Stimulated activated naive CD4-positive, alpha-beta T cell treated with Interleukin-2 at 50 U/mL for 16 hours (primary cell): Measurements from ENCODE around the gene GNG2.
A peak's percentile ranks its signal among the peaks of the same experiment; 100 is the strongest.

Experiments used
- DNase-seq: peaks from one replicate; lab custom pipeline; 2025; lab: John Stamatoyannopoulos, UW

The GNG2 gene

DNA sequence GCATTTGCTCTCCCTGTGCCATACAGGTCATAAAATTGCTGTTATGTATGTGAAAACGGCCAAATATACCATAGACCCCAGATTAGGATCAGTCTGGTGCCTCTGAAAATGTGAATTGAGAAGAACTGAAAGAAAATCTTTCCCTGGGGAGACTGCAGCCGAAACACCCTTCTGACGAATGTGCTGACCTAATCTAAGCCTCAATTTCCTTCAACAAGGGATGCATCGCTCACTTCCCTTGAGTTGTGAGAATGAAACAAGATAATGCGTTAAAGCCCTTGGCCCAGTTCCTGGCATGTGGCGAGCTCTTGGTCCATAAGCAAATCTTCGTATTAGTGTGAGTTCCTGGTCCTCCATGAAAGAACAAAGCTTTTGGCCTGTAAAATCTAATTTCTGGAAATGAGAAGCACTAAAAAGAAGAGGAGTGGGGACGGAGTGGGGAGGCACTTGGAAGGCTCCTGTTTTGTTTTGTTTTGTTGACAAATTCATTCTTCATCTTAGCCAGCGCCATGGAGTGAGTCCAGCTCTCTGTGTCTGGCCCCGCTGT lies 79.4 kb downstream of the GNG2 start:
- no peak for DNase-seq

DNA sequence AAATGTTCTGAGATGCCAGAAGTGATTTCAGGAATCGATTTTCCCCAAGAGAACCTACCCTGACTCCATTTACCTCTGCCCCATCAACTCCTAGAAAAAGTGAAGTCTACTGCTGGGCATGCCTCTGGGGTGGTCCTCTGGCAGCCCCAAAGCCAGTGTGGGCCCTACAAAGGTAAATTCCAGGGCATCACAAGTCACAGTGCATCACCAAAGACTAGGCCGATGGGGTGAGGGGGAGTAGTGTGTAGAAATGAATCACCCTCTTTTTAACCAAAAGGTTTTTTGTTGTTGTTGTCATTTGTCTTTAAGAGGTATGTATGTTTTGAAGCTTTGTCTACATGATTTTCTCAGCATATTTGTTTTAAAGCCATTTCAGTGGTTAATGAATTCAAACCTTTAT lies 82.6 kb downstream of the GNG2 start:
- no peak for DNase-seq

DNA sequence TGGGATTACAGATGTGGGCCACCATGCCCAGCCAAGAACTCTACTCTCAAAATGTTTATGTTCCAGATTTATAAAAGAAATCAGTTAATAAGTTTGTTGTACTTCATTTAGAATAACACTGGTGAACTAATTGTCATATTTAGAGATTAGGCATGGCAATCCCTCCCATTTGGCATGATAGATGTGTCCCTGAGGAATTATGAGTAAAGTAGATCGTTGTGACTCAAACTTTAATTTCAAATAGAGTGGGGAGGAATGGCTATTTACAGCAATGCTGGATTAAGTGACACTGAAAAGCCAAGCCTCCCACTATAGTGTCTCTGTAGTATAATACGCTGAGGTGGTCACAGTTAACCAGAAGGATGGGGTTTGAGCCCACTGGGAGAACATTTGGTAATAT lies 89.6 kb downstream of the GNG2 start:
- no peak for DNase-seq

DNA sequence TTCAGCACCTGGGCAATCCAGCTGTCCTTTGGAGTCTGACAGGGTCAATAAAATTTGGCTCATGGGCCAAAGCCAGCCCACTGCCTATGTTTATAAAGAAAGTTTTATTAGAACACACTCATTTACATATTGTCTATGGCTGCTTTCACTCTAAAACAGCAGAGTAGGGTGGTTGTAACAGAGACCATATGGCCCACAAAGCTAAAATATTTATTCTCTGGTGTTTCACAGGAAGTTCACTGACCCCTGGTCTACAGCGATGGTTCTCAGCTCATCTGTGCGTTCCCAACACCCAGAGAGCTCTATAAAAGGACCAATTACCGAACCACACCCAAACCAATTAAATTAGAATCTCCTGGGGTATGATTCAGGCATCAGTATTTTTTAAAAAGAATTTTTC lies 91.2 kb downstream of the GNG2 start:
- no peak for DNase-seq

DNA sequence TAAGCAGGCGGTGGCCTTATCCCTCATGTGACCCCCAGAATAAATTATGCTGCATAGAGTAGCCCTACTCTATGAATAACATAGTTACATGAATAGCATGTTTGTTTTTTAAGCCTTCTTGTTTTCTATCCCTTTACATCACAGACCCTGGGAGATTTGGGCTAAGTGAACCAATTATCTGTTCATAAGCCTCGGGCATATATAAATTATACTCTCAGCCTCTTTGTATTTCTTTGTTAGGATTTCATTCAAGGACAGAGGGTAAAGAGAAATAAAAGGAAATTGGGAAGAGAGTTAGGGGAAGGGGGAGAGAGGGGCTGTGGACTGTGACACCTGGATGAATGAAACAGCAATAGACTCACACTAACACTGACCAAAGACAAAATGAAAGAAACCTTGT lies 93.6 kb downstream of the GNG2 start:
- no peak for DNase-seq

DNA sequence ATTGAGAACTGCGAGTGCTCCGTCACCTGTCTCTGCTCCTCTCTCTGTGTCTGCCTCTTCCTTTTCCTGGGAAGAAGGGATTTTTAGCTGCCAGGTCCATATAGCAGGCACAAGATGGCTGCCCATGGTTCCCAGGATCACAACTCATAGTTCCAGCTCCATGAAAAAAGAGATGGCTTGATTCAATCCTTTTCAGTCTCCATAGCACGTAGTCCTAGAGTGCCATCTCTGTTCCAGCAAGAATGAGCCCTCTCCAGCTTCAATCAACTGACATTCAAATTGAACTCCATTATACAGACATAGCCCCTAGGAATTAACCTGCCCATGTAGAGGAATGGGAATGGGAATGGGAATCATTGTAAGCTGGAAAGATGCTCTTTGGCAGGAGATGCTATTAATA lies 94.2 kb downstream of the GNG2 start:
- DNase-seq, result no peak

DNA sequence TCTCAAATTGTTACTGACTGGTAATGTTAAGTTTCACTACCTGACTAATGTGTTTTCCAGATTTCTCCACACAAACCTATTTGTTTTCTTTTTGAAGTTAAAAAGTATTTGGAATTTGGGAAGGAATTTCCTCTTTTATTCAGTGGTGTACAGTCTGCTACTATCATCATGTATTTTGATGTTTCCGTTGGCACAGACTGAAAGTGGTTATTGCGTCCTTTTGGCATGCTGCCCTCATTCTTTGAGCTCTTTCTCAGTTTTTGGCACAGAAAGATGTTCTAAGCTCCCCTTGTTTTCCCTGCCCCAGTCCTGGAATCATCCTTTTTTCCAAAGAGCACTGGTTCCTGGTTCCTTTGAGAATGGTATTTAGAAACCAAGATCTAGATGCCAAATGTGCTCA lies 97.5 kb downstream of the GNG2 start:
- no peak for DNase-seq

DNA sequence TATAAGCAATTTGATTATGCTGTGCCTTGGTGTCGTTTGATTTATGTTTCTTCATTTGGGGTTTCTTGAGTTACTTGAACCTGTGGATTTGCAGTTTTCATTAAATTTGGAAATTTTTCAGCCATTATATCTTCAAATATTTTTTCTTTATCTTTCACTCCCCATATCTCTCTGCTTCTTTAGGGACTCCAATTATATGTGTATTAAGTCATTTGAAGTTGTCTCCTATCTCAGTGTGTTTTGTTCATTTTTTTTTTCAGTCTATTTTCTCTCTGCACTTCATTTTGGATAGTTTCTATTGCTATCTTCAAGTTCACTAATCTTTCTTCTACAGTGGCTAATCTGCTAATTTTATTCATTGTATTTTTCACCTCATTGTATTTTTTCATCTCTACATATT lies 99.5 kb downstream of the GNG2 start:
- no peak for DNase-seq

DNA sequence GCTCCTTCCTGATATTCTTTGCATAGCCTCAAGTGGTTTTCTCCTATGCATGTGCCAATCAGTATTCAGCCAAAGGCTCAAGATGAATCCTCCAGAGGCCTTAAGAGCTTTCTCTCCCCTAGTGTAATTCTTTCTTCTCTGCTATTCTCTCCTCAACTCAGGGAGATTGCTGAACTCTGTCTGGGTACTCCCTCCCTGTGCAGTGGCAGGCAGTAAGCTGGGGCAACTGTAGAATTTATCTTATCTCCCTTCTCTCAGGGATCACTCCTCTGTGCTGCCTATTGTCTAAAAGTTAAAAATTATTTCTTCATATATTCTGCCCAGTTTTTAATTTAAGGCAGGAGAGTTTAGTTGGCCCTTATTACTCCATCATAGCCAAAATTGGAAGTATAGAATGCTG lies 100.5 kb downstream of the GNG2 start:
- DNase-seq, result no peak

DNA sequence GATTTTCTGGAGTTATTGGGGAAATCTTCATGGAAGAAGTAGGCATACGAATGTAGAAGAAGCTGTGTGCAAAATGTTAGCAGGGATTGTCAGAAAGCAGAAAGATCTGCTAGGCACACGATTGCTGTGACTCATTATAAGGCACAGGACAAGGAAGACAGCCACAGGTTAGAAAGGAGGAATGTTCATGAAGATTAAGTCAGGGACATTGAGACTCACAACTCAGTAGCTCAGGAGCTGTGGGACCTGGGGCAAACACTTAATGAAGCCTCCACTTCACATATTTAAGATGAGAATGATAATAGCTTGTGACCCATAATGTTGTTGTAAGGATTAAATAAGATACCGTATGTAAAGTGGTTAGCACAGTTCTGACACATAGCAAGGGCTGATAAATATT lies 102.3 kb downstream of the GNG2 start:
- DNase-seq, result no peak

DNA sequence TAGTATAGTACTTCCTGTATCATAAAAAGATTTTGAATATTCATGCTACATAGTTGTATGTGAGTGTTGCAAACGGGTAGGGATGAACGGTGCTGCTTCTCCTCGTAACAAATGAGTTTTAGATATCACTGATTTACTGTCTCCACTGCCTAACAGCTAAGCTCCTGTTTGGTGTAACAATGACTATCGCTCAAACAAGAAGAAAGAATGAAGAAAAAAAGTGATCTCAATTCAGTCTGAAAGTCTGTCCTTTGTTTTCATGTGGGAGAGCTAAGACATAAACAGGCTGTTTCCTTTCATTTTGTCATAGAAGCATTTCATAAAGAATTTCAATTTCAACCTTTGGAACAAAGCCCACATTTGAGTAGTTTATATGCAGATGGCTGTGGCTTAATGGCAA lies 102.9 kb downstream of the GNG2 start:
- DNase-seq, result no peak

DNA sequence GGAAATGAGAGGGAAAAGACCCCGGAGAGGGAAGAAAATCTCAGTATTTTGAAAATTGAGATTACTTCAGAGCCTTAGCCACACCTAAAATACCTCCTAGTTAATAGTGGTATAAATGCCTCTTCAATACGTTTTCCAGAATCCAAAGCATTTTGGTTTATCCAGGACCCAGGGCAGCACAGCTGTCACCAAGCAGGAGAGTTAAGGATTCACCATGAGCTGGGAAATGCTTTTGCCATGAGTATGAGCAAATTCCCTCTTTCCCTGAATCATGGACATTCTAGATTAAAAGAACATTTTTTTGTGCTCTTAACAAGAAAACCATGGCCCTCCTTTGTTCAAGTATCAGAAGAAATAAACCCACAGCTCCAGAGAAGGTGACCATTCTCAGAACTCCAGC lies 107.1 kb downstream of the GNG2 start:
- DNase-seq, result no peak

DNA sequence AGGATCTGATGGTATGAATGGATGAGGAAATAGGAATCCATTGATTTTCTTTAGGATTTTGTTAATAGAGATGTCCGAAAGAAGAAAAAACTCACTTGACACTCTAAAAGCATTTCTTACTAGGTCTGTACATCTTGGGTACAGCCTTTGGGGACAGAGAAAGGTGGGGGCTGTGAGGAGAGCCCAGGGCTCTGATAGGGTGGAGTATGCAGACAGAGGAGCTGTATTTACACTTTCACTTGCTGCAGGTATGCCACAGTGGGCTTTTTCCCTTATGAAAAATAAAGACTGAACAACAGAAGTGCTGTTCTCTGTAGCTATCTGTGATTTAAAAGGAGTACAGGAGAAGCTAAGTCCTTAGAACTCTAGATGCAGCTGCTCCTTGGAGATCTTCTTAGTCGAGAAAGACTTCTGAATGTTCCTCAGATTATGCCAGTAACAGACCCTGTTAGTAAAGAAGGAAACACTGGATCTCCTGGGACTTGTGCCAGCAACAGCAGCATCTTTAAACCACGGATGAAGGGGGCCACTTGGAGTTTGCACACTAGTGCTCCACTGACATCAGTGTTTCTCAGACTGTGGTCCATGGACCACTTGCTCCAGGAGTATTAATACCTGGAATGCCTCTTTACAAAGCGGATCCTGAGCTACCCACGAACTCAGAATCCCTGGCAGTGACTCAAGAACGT lies 109.6 kb downstream of the GNG2 start:
- no peak for DNase-seq

DNA sequence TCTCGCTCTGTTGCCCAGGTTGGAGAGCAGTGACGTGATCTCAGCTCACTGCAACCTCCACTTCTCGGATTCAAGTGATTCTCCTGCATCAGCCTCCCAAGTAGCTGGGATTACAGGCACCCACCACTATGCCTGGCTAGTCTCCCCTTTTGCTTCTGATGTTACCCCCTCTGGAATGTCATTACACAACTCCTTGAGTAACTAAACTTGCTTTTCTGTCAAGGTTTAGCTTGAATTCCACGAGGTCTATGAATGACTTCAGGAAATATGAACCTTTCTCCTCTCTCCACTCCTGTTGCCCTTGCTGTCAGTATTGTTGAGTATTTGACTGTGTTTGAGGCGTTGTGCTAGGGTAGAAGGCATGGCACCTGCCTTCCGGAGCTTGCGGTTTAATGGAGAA lies 112.2 kb downstream of the GNG2 start:
- DNase-seq, result no peak

DNA sequence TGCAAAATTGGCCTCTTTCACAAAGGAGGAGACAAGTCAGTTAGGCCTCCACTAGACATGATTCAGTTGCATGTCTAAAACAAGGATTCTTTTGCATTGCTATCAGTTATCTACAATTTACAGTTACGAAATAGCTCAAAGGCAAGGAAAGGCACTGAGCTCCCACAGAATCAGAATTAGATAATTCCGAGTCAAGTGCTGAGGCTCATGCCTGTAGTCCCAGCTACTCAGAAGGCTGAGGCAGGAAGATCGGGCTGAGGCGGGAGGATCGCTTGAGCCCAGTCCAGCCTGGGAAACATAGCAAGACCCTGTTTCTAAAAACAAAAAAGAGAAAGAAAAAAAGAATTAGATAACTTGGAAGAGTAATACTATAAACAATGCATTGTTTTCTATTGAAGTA lies 116.7 kb downstream of the GNG2 start:
- DNase-seq, result no peak

DNA sequence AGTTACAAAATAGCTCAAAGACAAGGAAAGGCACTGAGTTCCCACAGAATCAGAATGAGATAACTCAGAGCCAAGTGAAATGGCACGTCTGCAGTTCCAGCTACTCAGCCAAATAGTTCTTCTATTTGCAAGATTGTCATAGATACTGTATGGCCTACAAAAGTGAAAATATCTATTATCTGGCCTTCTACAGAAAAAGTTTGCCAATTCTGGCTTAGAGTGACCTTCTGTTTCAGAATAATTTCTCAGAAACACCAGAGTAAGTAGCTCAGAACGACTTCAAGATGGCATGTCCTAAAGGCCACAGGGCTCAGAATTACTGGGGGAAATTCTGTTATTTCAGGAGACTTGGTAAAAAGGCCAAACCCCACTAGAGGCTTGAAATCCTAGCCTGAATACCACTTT lies 118.3 kb downstream of the GNG2 start:
- DNase-seq, result no peak

DNA sequence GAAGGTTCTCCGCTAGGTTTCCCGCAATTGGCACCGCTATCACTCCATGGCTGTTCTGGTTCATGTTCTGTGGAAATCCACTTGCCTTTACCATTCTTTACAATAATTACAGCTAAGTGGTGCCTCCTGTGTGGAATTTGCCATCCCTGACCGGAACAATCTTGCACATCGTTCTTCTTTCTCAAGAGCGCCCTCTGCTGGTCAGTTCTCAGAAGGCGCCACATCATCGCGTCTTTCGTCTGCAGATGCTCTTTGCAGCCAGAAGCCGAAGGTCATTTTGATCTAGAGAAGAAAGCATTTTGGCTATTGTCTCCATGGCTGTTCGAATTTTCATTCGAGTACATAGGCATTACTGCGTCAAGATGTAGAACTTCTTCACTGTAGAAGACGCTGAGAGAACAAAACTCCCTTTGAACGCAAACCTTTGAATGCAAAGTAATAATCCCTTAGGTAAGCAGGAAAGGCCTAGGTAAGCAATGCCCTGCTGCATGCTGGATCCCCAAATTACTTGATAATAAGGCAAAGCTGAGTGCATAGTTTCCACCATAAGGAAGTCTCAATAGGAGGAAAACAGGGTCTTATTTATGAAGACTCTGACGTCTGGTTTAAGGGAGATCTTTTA lies 118.8 kb downstream of the GNG2 start:
- peak; percentile 74 for DNase-seq

DNA sequence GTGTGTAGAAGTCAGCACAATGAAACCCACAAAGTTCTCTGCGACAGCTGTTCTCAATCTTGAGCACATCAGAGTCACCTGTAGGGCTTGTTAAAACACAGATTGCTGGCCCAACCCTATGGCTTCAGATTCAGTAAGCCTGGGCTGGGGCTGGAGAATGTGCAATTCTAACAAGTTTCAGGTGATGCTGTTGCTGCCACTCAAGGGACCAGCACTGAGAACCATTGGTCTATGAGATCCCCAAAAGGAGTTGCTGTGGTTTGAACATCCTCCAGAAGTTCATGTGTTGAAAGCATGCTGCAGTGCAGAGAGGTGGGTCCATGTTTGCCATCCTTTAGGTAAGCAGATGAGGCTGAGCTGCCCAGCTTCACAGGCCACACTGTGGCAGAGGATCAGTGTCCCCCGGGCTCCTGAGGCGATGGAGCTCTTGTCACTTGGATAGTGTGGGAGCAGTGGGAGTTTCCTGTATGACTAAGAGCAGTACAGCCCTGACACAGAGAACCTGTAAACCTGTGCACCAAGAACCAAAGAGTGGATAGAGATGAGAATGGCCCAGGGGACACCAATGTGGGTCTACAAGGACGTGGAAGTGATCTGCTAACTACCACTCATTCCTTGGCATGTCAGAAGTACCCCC lies 120.9 kb downstream of the GNG2 start:
- no peak for DNase-seq

DNA sequence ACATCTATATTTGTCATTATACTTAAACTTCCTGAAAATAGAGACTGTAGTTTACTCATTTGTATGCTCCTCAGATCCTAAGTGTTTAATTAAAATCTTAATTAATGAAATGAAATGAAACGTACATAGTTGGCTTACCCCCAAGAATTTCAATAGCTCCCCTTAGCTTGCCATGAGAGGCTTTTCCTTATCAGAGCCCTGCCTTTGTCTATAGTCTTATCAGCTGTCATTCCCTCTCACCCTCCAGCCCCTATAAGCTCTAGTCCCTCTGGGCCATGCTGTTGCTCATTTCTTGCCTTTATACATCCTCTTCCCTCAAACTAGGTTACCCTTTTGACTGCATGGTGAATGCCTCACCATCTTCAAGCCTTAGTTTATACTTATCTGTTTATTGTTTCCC lies 127.8 kb downstream of the GNG2 start:
- no peak for DNase-seq

DNA sequence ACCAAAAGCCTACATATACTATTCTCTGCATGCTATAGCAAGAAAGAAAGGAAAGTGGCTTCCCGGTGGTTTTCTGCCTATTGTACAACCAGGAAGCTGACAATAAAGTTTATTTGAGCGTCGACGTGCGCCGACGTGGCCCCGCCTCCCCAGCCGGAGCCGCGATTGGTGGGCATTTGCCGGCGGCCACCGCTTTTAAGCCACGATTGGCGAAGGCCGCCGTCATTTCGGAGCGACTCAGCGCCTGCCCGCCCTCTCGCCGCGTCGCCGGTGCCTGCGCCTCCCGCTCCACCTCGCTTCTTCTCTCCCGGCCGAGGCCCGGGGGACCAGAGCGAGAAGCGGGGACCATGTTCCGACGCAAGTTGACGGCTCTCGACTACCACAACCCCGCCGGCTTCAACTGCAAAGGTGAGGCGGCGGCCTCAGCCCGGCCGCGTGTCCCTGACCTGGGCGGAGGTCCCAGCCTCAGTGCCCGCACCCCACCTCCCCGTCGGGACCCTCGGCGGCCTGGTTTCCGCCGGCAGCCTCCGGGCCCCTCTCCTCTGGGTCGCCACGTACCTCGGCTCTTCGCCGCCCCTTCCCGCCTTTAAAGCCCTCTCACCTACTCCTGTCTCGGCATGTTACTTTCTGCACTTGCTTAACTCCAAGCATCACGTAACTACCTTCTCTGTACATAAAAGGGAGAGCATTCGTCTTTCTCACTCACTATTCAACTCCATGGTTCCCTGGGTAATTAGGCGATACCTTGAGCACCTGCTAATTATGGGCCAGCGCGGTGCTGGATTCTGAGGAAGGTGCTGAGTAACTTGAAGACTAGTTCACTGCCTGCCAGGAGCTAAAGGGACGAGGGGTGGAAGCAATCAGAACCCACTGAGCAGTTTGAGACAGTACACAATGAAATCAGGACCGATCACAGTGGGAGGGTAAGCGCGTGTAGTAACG lies 129.2 kb downstream of the GNG2 start, which contains the start of gene RTRAF:
Gene RTRAF (plus strand): TSS at position 254 of the 942 bp plus-strand sequence. CDS start 94 bp downstream, at position 348.
- peak; percentile 91 for DNase-seq

DNA sequence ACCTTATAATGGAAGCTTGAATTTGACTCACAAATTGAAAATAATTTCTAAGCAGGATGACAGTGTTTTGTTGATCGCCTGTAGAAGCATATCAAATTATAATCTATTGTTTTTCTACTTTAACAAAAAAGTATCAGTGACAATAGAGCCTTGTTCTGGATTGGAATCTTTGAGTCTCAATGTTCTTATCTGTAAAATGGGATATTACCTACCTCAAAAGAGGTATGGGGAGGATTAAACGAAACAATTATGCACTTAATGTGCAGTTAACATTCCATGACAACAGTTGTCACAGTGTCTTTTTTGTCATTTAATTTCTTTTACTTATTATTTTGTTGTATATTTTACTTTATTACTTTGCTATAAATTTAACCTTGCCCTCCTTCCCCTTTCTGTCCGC lies 130.1 kb downstream of the GNG2 start:
- DNase-seq, result no peak

DNA sequence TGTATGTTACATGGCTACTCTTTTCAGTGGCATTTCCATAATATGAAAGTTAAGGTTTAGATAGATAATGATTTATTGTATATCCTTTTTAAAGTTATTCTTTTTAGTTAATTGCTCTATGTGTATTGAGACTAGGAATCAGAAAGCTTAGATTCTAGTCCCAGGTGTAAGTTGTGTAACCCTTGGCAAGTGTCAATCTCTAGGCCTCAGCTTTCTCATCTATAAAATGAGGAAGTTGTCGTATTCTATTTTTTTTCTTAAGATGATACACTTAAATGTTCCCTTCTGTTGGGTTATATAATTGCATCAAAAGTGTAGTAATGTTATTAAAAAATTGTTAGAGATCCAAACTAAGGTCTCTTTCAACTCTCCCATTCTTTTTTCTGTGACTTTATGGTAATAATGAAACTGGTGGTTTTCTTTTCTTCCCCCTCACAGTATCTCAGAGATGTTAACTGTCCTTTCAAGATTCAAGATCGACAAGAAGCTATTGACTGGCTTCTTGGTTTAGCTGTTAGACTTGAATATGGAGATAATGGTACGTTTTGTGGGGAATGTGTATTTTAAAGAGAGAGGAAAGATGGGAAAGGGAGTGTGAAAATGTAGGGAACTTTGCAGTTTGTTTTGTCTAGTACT lies 133.0 kb downstream of the GNG2 start:
- no peak for DNase-seq
